Neural cell (in vitro differentiated cells): ENCODE measurements around the gene PLA2G2A. TPM values are rescaled to one million over a fixed set of nuclear protein-coding genes. Genes with fewer than 3 reads are reported as not detected.
"Not testable (repeated sequence)": the region's sequence is repeated elsewhere in the genome, so short reads cannot be mapped to it uniquely, and the experiment has no call there.

Source experiments
- H2AFZ ChIP-seq: fragments of 200-600, 300-800 bp; sonication (generic), shearing (Covaris generic); 2 replicates; pipeline ENCODE4 v1.6.0; 2014; ENCODE audit warnings: low read depth, mild to moderate bottlenecking, antibody characterized with exemption, low read length, moderate library complexity
- H3F3A ChIP-seq: fragments of 200-600 bp; shearing (Covaris generic); 2 replicates; pipeline ENCODE4 v1.6.1; 2016; ENCODE audit warnings: mild to moderate bottlenecking, moderate library complexity, mixed read lengths, antibody characterized with exemption, low read length; ENCODE audit not compliant: insufficient read depth, poor library complexity, severe bottlenecking
- H3K27ac ChIP-seq: fragments of 200-600, 300-800 bp; sonication (generic), shearing (Covaris generic); 2 replicates; pipeline ENCODE4 v1.5.1; 2014; ENCODE audit warnings: mild to moderate bottlenecking, low read length, moderate library complexity
- H3K27me3 ChIP-seq: fragments of 300-800, 200-600 bp; sonication (generic), shearing (Covaris generic); 2 replicates; pipeline ENCODE4 v1.6.0; 2014; ENCODE audit warnings: mild to moderate bottlenecking, low read depth, low read length, moderate library complexity; ENCODE audit not compliant: insufficient read depth
- H3K36me3 ChIP-seq: fragments of 300-800, 200-600 bp; sonication (generic), shearing (Covaris generic); 2 replicates; pipeline ENCODE4 v1.5.1; 2014; ENCODE audit warnings: mild to moderate bottlenecking, antibody characterized with exemption, low read length, moderate library complexity; ENCODE audit not compliant: insufficient read depth
- H3K4me2 ChIP-seq: fragments of 300-800, 200-600 bp; sonication (generic), shearing (Covaris generic); 2 replicates; pipeline ENCODE4 v1.6.0; 2014; ENCODE audit warnings: mild to moderate bottlenecking, low read length
- H3K4me3 ChIP-seq: fragments of 300-800, 200-600 bp; sonication (generic), shearing (Covaris generic); 2 replicates; pipeline ENCODE4 v1.5.1; 2014; ENCODE audit warnings: mild to moderate bottlenecking, low read length, moderate library complexity
- H3K79me2 ChIP-seq: fragments of 200-600 bp; shearing (Covaris generic); replicated peaks from 2 replicates; pipeline ENCODE4 v1.6.0; 2014; ENCODE audit warnings: mild to moderate bottlenecking, low read length, moderate library complexity; ENCODE audit not compliant: insufficient read depth
- H3K9ac ChIP-seq: fragments of 300-800, 200-600 bp; sonication (generic), shearing (Covaris generic); 2 replicates; pipeline ENCODE4 v1.6.1; 2016; ENCODE audit warnings: mild to moderate bottlenecking, low read length, mixed read lengths
- H3K9me2 ChIP-seq: fragments of 200-600 bp; shearing (Covaris generic); 2 replicates; pipeline ENCODE4 v1.6.1; 2016; ENCODE audit warnings: mild to moderate bottlenecking, low read length, mixed read lengths; ENCODE audit not compliant: insufficient read depth
- H3K9me3 ChIP-seq: fragments of 200-600, 300-800 bp; sonication (generic), shearing (Covaris generic); 2 replicates; pipeline ENCODE4 v1.6.1; 2016; ENCODE audit warnings: mild to moderate bottlenecking, mixed run types, low read length, moderate library complexity, mixed read lengths
- H4K20me1 ChIP-seq: fragments of 200-600 bp; shearing (Covaris generic); 2 replicates; pipeline ENCODE4 v1.6.1; 2016; ENCODE audit warnings: mild to moderate bottlenecking, mixed run types; ENCODE audit not compliant: insufficient read depth
- EP300 ChIP-seq: fragments of 450-650 bp; conservative IDR thresholded peaks from 2 replicates; pipeline ENCODE4 v1.6.1; 2014; ENCODE audit warnings: antibody characterized with exemption, mild to moderate bottlenecking, moderate library complexity; ENCODE audit not compliant: poor library complexity, severe bottlenecking
- EZH2 ChIP-seq: fragments of 200-600, 300-800 bp; shearing (Covaris generic), sonication (generic); IDR thresholded peaks from 2 replicates; pipeline ENCODE4 v1.6.1; 2014; ENCODE audit warnings: antibody characterized with exemption, low read length, borderline replicate concordance, mild to moderate bottlenecking; ENCODE audit not compliant: insufficient read depth, poor library complexity, severe bottlenecking
- MXI1 ChIP-seq: fragments of 450-650 bp; conservative IDR thresholded peaks from 2 replicates; pipeline ENCODE4 v1.6.1; 2014; ENCODE audit warnings: antibody characterized with exemption, mild to moderate bottlenecking; ENCODE audit not compliant: poor library complexity, severe bottlenecking
- POLR2AphosphoS5 ChIP-seq: IDR thresholded peaks from 2 replicates; pipeline ENCODE4 v1.6.1; 2012
- RAD21 ChIP-seq: fragments of 450-650 bp; conservative IDR thresholded peaks from 2 replicates; pipeline ENCODE4 v1.6.1; 2014; ENCODE audit warnings: antibody characterized with exemption, mild to moderate bottlenecking, moderate library complexity
- REST ChIP-seq: IDR thresholded peaks from 2 replicates; pipeline ENCODE4 v1.6.1; 2012; ENCODE audit warnings: borderline replicate concordance
- SMC3 ChIP-seq: fragments of 450-650 bp; conservative IDR thresholded peaks from 2 replicates; pipeline ENCODE4 v1.6.1; 2014; ENCODE audit warnings: antibody characterized with exemption, mild to moderate bottlenecking, moderate library complexity; ENCODE audit not compliant: poor library complexity
- TAF1 ChIP-seq: IDR thresholded peaks from 2 replicates; pipeline ENCODE4 v1.6.1; 2012; ENCODE audit warnings: low read depth
- polyA plus RNA-seq: library from polyadenylated mRNA; depleted of rRNA; stranded (reverse); fragments of >200 nt; gene quantifications from 2 replicates; pipeline ENCODE4 v1.2.3, GENCODE V29; 2014
- TF ChIP-seq, protein P1 (sequence below): fragments of 450-650 bp; IDR thresholded peaks from 2 replicates; pipeline ENCODE4 v1.5.1; 2014; ENCODE audit warnings: antibody characterized with exemption, mild to moderate bottlenecking, moderate library complexity; ENCODE audit not compliant: poor library complexity, severe bottlenecking

PLA2G2A gene
- polyA plus RNA-seq, 1 donor from 2014 or later: not detected

- H3K9me2 ChIP-seq, H3K36me3 ChIP-seq, H3K79me2 ChIP-seq, H3K9me3 ChIP-seq, H3K9ac ChIP-seq, H3K4me3 ChIP-seq, H3F3A ChIP-seq, H3K27me3 ChIP-seq, H2AFZ ChIP-seq, H3K4me2 ChIP-seq, H3K27ac ChIP-seq, H4K20me1 ChIP-seq: not testable (repeated sequence)
Measured at GRCh38 chr1:19990182-19990582, 10.8 kb upstream of the PLA2G2A start.

GRCh38 chr1:19988267-19989006, 9.0 kb upstream of the PLA2G2A start:
- Histone ChIP-seq H3K27me3 (no peaks in the 10 kb centered on the region), H3K4me2 (no peak overlapping the region), H3K9me3 (no peaks in the 10 kb centered on the region), H3K9ac (no peak overlapping the region), H3K4me3 (no peak overlapping the region), H2AFZ (no peak overlapping the region), H3K9me2 (no peaks in the 10 kb centered on the region), H3K79me2 (no peaks in the 10 kb centered on the region), H3F3A (no peaks in the 10 kb centered on the region), H3K36me3 (no peaks in the 10 kb centered on the region), H4K20me1 (no peaks in the 10 kb centered on the region), H3K27ac (peak overlapping the region; percentile 12)
- TF ChIP-seq TAF1 (no peak), EZH2 (no peak), MXI1 (no peak), EP300 (no peak), RAD21 (no peak), REST (no peak), POLR2AphosphoS5 (no peak)
- TF ChIP-seq, protein P1, sequence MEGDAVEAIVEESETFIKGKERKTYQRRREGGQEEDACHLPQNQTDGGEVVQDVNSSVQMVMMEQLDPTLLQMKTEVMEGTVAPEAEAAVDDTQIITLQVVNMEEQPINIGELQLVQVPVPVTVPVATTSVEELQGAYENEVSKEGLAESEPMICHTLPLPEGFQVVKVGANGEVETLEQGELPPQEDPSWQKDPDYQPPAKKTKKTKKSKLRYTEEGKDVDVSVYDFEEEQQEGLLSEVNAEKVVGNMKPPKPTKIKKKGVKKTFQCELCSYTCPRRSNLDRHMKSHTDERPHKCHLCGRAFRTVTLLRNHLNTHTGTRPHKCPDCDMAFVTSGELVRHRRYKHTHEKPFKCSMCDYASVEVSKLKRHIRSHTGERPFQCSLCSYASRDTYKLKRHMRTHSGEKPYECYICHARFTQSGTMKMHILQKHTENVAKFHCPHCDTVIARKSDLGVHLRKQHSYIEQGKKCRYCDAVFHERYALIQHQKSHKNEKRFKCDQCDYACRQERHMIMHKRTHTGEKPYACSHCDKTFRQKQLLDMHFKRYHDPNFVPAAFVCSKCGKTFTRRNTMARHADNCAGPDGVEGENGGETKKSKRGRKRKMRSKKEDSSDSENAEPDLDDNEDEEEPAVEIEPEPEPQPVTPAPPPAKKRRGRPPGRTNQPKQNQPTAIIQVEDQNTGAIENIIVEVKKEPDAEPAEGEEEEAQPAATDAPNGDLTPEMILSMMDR: no peak

GRCh38 chr1:19987719-19988118, 8.3 kb upstream of the PLA2G2A start:
- Histone ChIP-seq H4K20me1 (no peaks in the 10 kb centered on the region), H3K27me3 (no peaks in the 10 kb centered on the region), H3K9me3 (no peaks in the 10 kb centered on the region), H3K4me3 (no peak overlapping the region), H3K4me2 (no peak overlapping the region), H3F3A (no peaks in the 10 kb centered on the region), H3K79me2 (no peaks in the 10 kb centered on the region), H3K27ac (no peak overlapping the region), H3K36me3 (no peaks in the 10 kb centered on the region), H3K9me2 (no peaks in the 10 kb centered on the region), H3K9ac (no peak overlapping the region), H2AFZ (no peak overlapping the region)
- no peak for TF ChIP-seq EZH2
- no peak for TF ChIP-seq REST
- no peak for TF ChIP-seq SMC3
- TF ChIP-seq, protein P1: no peak
- no peak for TF ChIP-seq POLR2AphosphoS5
- TF ChIP-seq RAD21: no peak
- no peak for TF ChIP-seq TAF1
- TF ChIP-seq MXI1: no peak
- no peak for TF ChIP-seq EP300
